GM21360 (cell line): ENCODE data around the gene COL4A3.
"Not testable (repeated sequence)": the region's sequence is repeated elsewhere in the genome, so short reads cannot be mapped to it uniquely, and the experiment has no call there.

ENCODE experiments used
- ATAC-seq: cut with Tn5 transposase; IDR thresholded peaks from one replicate; pipeline ENCODE4 v1.9.1; 2021; ENCODE audit warnings: mild to moderate bottlenecking, moderate library complexity; ENCODE audit not compliant: unreplicated experiment

Gene COL4A3

DNA sequence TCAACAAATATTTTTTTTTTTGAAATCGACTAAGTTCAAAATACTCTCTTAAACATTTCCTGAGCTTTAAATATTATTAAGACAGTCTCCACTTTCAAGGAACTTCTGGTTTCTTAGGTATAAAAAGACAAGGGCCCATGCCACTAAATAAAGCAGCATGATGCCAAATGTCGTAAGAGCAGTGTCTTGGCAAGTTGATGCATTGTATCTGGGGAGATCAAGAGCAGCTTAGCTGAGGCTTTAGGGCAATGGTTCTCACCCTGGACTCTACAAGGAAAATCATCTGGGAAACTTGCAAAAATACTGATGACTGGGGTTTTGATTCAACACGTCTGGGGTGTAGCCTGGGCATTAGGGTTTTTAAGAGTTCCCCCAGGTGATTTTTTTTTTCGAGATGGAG, 41.3 kb downstream of the COL4A3 start:
- ATAC-seq, result no peak

DNA sequence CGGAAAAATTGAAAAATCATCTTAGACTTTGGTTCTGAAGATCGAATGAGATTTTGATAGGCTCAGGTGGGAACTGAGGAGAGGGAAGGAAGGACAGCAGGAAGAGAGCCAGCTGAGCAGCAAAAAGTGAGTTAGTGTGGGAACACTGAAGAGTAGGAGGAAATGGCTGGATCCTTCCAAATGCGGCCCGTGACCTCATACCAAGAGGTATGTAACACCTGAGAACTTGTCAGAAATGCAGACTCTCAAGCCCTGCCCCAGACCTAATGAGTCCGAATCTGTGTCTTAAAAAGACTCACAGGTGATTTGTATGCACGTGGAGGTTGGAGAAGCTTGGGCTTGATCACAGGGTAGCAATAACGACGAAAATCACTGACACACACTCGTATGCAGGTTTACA, 42.0 kb downstream of the COL4A3 start:
- ATAC-seq, result no peak

GRCh38 chr2:227207573-227207972, 43.1 kb downstream of the COL4A3 start:
- no peak for ATAC-seq

DNA sequence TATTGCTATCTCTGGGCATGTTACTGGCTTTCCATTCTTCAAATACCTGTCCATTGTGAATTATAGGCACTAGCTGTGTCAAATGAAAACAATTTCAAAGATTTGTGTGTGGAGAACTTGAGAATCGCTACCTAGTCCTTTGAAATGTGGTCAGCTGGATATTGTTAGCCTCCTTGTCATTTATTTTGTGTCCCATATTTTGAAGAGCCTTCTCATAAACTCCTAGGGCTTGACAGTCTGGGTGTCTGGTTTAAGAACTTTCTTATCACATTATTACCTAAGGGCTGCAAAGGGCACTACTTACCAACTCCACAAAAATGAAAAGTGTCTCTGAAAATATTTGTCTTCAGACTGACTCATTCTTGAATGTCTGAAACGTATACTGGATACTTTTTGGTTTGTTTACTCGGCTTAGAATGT, 50.2 kb downstream of the COL4A3 start:
- ATAC-seq, result no peak

DNA sequence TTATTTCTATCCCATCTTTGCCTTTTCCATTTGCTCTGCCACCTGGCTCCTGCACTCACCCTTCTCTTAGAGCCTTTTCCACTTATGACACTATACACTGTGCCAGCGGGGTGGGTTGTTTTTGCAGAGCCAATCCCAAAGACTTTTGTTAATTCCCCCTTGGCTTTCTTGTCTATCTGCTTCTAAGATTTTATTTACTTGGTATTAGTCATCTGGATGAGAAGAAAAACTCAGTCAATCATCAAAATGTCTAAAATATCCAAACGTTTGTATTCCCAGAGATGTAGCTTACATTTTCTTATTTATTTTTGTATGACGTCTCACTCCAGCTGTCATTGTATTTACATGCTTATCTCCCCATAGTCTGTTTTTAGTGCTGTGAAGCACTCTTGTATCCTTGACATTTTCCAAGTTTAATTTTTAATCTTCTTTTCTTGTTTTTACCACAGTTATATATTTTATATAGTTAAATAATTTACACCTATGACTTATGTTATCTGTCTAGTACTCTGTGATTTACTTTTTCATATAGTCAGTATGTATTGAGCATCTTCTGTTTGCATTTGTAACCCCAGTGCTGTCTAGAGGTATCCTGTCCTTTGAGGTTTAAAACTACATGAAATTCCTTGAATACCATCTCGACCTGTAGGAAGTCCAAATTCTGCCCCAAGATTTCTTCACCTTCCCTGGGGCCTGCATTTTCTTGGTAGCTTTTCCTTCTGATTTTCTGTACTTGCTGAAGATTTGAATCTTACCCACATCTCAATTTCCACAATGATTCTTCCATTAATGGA, 55.1 kb downstream of the COL4A3 start:
- no peak for ATAC-seq

GRCh38 chr2:227221120-227221519, 56.7 kb downstream of the COL4A3 start:
- no peak for ATAC-seq

DNA sequence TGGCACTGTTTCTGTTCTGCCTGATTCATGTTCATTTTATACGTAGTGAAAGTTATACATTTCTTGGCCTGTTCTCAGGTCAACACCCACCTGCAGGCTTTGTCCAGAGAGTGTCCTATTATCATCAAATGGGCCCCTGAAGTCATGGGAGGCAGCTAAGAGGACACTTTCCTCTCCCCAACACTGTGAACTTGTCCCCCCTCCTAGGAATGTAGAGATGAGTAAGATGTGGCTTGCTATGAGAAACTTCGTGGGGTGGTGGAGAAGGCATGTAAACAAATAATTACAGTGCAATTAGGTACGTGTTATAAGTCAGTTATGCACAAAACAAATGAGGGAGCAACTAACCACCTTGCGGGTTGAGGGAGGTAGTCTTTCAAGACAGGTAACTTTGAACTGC, 57.9 kb downstream of the COL4A3 start:
- ATAC-seq, result no peak

DNA sequence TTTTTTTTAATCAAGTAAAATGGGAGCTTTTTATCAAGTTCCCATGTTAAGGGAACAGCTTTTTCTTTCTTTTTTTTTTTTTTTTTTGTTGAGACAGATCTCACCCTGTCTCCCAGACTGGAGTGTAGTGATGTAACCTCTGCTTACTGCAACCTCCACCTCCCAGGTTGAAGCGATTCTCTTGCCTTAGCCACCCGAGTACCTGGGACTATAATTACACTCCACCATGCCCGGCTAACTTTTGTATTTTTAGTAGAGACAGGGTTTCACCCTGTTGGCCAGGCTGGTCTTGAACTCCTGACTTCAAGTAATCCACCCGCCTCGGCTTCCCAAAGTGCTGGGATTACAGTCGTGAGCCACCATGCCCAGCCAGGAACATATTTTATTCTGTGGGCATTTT, 61.2 kb downstream of the COL4A3 start:
- ATAC-seq, result not testable (repeated sequence)

DNA sequence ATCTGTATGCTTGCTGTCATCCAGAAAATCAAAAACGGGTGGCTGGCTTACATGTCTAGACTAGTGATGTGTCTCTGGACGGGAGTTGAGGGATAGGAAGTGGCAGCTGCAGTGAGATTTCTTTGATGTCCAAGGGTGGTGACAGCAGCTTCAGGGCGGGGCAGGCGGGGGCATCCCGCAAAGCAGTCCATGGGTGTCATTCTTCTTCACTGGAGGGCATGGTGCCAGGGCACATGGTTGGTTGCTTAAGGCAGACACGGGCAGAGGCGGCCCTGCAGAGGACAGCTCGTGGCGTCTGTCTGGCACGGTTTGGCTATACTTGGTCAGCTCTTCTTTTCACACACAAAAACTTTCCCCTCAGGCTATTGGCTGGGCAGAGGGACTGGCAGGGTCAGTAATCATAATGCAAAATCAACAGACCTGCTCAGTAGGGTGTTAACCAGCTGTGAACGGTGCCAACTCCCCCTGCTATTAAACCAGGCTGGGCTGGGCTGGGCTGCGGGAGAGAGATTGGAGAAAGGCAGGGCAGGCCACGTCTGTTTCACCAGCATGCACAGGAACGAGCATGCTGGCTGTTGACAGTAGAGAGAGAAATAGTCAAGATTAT, 63.7 kb downstream of the COL4A3 start:
- no peak for ATAC-seq

GRCh38 chr2:227230151-227230550, 65.7 kb downstream of the COL4A3 start:
- ATAC-seq, result no peak

DNA sequence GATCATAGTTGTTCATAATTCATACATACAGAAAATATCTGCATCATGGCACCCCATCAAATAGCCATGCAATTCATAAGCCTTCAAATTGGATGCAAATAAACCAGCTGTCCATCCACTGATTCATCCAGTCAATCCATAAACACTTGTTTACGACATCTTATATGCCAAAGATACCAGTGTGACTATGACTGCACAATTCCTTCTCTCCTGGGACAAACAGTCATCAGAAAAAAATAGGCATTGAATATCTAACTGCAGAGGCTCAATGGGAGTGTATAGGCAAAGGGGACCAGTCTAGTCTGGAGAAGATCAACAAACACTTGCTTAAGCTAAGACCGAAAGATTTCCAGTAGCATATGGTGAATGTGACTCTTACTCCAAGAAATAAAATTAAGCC, 70.0 kb downstream of the COL4A3 start:
- no peak for ATAC-seq

GRCh38 chr2:227237786-227238185, 73.4 kb downstream of the COL4A3 start:
- no peak for ATAC-seq

DNA sequence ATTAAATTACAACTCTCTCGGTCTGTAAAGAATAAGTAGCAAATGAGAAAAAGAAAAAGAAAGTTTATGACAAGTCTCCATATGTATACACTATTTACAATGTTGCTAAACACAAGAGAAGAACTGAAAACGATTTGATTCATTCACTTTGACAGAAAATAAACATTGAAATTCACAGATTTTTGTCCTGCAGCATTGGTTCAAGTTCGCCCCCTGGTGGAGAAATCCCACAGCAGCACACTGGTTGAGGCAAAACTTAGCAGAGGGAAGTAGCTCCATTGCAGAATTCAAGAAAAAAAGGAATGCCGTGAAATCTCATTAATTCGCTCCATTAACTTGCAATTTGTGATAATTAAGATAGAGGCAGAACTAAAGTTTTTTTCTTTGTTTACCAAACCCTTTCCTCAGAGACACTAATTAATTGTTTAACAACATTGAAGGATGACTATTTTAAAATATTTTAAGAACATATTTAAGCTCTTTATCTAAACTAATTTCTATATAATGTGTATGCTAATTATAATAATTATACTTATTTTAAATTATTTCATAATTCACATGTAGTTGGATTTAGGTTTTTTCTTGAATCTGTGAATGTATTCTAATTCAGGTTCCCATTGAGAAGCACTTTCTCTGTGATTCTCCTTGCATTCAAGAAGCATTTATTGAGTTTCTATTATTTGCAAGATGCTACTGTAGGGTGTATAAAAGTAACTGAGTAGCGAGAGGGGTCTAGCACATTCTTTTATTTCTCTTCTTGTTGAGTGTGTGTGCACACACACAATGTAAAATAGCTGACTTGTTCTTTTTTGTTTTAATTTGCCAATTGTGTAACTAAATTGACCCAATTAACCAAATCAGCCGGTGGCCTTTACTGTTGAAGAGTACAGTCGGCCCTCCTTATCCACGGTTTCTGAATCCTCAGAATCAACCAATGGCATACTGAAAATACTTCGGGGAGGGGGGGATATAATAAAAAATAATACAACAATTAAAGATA, 74.1 kb downstream of the COL4A3 start:
- peak; percentile 71 for ATAC-seq

DNA sequence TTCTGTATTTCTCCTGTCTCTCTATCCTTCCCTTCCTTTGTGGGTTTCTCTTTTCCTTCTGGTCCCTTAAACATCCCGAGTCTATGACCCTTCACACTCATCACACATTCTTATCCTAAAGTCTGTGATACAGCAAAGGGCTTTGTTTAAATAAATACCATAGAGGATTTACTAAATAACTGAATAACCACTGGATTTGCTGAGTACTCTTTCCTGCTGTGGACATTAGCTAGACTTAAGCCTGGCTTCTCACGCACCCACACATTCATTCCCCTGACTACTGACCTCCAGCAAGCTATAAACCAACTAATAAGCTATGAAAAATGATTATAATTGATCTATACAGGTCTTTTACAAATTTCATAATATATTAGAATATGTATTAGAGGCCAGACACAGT, 76.6 kb downstream of the COL4A3 start:
- ATAC-seq, result no peak

- no peak for ATAC-seq
Observed at GRCh38 chr2:227248876-227249275, 84.5 kb downstream of the COL4A3 start.

DNA sequence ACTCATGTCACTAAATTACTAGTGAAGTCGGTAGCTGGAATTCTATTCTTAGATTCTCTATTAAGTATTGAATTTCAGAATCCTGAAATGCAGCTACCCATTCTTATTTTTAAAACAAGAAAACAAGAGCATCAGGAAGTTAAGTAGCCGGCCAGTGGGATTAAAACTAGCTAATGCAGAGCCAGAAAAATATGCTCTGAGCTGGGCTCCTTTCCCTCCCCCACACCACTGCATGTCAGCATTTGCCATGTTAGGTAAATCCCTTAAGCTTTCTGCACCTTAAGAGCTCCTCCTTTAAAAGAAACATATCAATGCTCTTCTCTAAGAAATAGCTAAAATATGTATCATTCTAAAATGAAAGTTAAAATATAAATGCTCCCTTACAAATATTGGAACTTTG, 88.4 kb downstream of the COL4A3 start:
- ATAC-seq, result no peak

DNA sequence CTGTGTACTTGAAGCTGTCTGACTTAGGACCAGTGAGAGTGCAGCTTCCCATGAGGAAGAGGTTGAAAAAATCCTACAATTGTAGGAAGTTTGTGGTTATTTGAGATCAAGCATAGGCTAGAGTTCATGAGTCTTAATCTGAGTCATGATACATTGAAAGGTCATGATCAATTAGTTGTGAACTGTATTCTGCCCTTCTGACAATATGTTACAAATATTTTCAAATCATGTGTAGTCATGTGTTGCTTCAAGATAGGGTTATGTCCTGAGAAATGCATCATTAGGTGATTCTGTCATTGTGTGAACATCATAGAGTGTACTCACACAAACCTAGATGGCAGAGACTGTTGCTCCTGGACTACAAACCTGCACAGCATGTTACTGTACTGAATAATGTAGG, 92.2 kb downstream of the COL4A3 start:
- ATAC-seq, result no peak

GRCh38 chr2:227257820-227258219, 93.4 kb downstream of the COL4A3 start:
- ATAC-seq, result no peak

GRCh38 chr2:227260041-227260440, 95.6 kb downstream of the COL4A3 start:
- ATAC-seq, result no peak

GRCh38 chr2:227267410-227268115, 103.1 kb downstream of the COL4A3 start:
- no peak for ATAC-seq

DNA sequence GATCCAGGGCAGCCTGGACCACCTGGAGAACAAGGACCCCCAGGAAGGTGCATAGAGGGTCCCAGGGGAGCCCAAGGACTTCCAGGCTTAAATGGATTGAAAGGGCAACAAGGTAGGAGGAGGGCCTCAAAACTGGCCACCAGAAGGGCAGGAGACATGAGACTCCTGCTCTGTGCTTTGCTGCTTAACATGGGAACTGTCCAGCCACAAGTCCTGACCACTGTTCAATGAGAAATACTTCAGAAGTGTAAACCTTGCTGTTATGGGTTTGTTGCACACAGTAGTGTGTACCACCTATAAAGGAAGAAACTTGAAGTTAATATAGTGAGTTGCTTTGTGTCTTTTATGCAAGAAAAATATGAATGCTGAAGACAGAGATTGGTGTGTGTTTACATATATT, 116.5 kb downstream of the COL4A3 start:
- no peak for ATAC-seq
